ENCODE results near the gene PABPN1L.
A peak's percentile ranks its signal among the peaks of the same experiment; 100 is the strongest.

PABPN1L gene

GRCh38 chr16:88882358-88883030, 16.0 kb upstream of the PABPN1L start:
- DNase-seq = no peak

- DNase-seq = no peak
These were observed 15.4 kb upstream of the PABPN1L start for GRCh38 chr16:88881675-88882357.

GRCh38 chr16:88881007-88881615, 14.7 kb upstream of the PABPN1L start:
- DNase-seq = no peak

DNA sequence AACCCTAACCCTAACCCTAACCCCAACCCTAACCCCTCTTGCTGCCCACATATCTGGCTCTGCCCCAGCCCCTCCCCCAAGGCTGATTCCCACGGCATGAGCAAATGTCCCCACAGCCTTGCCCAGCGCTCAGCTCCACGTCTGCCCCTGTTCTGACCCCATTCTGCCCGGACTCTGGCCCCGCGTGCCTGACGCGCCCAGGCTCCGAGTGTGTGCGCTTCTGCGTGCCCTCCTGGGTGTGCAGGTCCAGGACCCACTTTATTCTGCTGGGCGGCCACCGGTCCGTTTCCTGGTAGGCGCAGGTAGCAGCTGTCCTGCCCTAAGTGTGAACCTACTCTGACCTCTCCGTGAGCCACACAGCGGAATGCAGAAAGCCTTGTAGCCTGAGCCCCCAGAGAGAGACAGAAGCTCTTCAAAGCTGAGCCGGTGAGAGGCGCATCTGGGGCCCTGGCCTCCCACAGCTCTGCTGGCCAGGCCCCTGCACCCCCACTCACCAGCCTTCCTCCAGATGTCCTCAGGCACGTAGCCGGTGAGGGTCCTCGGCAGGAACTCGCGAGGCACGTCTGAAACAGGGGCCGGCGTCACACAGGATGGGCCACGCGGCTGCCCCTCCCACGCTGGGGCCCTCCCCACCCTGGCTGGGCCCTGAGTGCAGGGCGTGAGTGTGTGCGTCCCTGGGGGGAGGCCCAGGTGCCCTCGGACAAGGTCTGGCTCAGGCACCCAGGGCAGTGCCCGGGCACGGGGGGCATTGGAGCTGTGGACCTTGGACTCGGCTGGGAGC, 14.0 kb upstream of the PABPN1L start:
- DNase-seq = no peak

DNA sequence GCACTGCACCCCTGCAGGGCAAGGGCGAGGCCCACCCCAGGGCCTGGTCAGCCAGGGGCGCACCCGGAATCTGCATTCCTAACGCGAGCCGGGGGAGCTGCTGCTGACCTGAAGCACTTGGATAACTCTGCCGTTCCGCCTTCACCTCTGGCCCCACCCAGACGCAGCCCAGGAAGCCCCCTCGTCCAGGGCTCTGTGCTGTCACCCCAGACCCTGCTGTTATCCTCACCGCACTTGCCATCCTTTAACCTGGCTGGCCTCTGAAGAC, 13.3 kb upstream of the PABPN1L start:
- no peak for DNase-seq

GRCh38 chr16:88878967-88879787, 12.7 kb upstream of the PABPN1L start:
- DNase-seq = no peak

DNA sequence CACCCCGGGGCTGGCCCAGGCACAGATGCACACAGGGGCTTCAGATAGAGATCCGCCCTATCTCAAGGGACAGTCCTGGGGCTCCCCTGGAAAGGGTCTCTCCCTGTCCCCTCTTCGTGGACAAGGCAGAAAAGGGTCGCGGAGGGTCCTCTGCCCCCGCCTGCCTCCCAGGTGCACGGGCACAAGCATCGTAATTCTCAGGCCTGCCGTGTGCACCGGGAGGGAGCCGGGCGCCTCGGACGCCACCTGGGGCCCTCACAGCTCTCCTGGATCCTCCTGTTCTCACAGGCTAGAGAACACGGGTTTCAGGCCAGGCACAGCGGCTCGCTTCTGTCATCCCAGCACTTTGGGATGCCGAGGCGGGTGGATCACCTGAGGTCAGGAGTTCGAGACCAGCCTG, 11.9 kb upstream of the PABPN1L start:
- no peak for DNase-seq

DNA sequence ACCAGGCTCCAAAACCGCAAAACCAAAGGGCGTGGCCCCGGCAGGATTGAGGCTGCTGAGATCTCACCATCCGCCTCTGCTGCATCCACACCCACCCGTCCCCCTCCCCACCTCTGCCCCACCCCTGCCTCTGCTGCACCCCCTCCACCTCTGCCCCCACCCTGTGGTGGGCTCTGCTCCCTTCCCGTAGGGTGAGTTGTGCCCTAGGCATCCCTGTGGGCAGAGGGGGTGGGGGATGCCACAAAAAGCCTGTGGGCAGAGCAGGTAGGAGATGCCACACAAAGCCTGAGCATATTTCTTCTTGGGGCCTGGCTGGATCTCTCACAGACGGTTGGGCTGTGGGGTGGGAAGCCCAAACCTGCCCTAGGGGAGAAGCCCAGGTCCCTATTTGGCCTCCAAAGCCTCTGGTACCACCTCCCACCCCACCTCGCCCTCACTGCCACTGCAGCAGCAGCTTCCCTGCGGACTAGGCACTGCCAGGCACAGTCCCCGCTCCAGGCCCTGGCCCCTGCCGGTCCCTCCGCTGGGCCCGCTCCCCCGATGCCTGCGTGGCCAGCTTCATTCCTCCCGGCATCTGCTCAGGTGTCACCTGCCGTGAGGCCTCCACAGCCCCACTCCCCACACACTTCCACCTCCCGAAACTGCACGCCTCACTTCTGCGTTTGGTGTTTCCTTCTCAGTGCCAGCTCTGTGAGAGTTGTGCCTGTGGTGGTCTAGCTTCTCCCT, 11.3 kb upstream of the PABPN1L start:
- DNase-seq = no peak

DNA sequence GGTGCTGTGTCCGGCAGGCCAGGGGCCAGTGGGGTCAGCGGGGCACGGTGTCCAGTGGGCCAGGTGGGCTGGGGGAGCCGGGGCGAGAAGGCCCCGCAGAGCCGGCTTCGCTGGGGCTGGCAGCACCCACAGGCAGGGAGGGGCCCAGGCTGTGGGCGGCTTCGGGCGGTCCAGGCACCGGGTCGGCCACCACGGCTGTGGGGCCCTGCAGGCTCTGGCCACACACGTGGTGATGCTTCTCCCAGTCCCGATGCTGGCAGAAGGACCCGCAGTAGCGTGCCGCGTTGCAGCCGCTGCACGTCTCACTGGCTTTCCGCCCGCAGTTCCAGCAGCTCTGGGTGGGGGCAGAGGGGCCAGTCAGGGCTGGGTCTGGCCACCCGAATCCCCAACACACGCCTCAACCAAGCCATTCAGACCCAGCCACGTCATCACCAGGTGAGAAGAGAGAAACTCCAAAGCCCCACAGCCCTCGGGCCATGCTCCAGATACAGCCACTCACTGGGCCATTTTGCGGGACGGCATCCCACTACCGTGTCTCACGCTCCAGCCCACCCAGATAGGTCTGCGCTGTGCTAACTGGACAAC, 10.6 kb upstream of the PABPN1L start:
- no peak for DNase-seq

DNA sequence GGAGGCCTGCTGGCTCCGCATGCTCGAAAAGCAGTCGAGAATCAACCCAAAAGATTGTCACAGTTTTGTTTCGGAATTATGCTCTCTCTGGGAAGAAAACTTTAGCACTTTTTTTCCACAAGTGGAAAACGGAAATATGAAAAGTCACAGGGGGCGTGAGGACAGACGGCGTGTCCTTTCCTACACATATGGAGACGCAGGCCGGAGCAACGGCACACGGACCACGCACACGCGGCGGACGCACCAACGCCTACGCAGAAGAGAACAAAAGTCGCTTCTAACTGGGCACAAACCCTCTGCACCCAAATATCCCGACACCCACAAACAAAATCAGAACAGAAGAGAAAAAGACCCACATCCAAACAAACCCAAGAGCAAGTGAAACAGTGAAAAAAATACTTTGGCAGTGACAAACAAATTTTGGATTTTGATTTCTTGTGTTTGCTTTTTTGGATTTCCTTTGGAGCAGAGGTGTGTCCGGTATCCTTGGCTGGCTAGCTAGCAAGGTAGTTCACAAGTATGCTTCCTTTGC, 9.3 kb upstream of the PABPN1L start:
- no peak for DNase-seq

DNA sequence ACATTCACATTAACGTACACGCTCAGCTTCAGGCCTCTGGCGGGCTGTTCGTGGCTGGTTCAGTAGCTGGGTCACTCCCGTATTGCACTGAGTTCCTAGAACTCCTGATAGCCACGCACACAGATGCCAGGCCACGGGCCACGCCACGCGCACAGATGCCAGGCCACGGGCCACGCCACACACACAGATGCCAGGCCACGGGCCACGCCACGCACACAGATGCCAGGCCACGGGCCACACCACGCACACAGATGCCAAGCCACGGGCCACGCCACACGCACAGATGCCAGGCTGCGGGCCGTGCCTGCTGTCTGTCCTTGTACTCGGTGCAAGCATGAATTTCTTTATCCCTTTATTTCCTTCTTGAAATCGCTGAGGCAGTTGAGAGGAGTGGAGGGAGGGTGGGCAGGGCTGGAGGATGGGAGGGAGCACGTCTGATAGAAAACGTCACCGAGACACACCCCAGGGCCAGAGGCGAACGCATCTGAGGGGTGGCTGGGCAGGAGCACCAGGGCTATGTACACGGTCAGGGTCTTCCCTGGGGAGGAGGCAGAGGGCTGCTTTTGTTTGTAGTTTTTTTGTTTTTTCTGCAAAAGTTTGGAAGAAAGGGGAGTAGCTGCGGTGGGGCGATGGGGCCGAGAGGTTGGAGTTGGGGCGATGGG, 8.6 kb upstream of the PABPN1L start:
- no peak for DNase-seq

DNA sequence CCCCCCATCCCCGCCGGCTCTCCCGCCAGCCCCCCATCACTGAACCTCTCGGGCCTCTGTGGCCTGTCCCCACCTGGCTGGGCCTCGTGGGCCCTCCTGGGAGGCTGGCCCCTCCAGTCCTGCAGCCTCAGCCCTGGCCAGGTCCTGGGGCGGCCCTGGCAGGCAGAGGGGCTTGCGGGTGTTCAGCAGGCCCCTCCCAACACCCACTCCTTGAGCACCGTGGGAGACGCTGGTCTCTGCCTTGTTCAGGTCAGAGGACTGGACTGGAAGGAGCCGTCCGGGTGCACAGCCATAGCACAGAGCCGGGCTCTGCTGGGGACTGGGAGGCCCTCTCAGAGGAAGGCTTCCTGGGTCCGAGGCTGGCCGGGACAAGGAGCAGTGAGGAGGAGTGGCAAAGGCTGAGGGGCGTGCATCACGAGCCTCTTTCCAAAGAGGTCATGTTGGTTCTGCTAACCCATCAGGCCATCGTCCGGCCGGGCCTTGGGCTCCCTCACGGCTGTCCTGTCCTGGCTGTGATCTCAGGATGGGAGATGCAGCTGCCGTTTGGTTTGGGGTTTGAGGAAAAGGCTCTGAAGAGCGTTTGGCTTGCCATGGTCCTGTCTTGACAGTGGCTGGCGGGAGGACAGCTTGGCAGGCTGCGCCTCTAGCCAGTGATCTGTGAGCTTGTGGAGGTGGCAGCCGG, 6.3 kb upstream of the PABPN1L start:
- no peak for DNase-seq

- DNase-seq = no peak
These were observed 5.4 kb upstream of the PABPN1L start for GRCh38 chr16:88871730-88872416.

DNA sequence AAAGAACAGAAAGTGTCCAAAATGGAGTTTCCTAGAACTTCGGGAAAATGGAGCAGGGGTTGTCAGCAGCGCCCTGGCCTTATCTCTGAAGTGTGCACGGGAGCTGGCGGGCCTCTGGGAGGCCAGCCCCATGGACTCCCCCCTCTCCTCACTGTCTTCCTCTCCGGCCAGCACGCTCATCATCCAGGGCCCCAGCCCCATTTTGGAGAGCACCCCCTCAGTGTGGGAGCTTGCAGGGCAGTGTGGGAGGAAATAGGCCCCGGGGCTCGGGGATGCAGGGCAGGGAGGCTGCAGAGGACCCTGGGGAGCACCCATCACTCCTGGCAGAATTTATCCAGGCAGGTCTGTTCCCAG, 4.9 kb upstream of the PABPN1L start:
- no peak for DNase-seq

DNA sequence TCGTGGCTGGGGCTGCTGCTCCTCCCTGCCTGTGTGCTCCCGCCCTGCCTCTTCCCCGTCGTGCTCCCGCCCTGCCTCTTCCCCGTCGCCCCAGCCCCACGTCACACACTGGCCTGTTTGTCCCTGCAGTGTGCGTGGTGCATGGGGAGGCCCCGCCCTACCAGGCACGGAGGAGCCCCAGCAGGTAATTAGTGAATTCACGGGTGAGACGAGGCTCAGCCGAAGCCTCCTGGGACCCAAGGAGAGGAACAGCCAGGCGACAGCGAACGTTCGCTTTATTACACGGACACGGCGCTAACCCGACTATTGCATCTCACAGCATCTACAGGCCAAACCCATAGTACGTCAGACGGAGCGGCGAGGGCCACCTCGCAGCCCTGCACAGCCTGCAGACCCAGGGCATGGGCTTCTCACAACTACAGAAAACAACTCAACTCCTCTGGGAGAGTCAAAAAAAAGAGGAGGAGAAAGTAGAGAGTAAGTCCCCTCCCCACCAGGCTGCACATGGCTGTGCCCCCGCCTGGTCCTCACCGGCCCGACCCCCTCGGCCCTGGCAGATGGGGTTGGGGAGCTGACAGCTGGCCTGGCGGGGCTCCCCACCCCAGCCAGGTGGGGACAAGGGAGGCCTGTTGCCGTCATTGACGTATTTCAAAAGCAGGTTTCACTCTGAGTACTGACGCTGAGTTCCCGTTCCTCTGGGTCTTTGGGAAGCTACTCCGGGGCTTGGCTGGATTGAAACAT, 4.3 kb upstream of the PABPN1L start:
- peak; percentile 63 for DNase-seq

GRCh38 chr16:88869673-88869980, 3.2 kb upstream of the PABPN1L start:
- no peak for DNase-seq

- no peak for DNase-seq
These were observed 2.7 kb upstream of the PABPN1L start for GRCh38 chr16:88868974-88869672.

GRCh38 chr16:88867581-88868246, 1.3 kb upstream of the PABPN1L start:
- DNase-seq = no peak

All from inflammatory macrophage treated with lipopolysaccharide for 4 hours (primary cell).